Keratinocyte (primary cell): ENCODE measurements around the gene MALAT1. TPM values are rescaled to one million over a fixed set of nuclear protein-coding genes. Genes with fewer than 3 reads are reported as not detected.

ENCODE experiments used
- DNase-seq: peaks from one replicate; pipeline ENCODE4 v3.0.0-alpha.2; 2011; ENCODE audit warnings: low read depth, missing footprints, low spot score
- FAIRE-seq: peaks from 2 replicates; lab custom pipeline; 2011; peaks lifted over from hg19 to GRCh38; lab: Jason Lieb, UNC
- H2AFZ ChIP-seq: 2 replicates; pipeline ENCODE4 v1.6.0; 2012; ENCODE audit warnings: low read length, control low read depth, inconsistent platforms; ENCODE audit not compliant: control insufficient read depth
- H3K27ac ChIP-seq: 2 replicates; pipeline ENCODE4 v1.5.1; 2011; ENCODE audit warnings: low read length; ENCODE audit not compliant: control insufficient read depth, insufficient read depth
- H3K27me3 ChIP-seq: 3 replicates; pipeline ENCODE4 v1.6.0; 2011; ENCODE audit warnings: low read length; ENCODE audit not compliant: control insufficient read depth, insufficient read depth; ENCODE audit errors: extremely low read depth
- H3K36me3 ChIP-seq, 2 experiments: 2 replicates in 1 of 2; 3 replicates in 1 of 2; pipeline ENCODE4 v1.5.1; 2011; ENCODE audit warnings: low read length in 2 of 2, mild to moderate bottlenecking in 1 of 2; ENCODE audit not compliant: control insufficient read depth in 2 of 2, insufficient read depth in 2 of 2; ENCODE audit errors: extremely low read depth in 1 of 2
- H3K4me1 ChIP-seq: 3 replicates; pipeline ENCODE4 v1.5.1; 2011; ENCODE audit warnings: low read length; ENCODE audit not compliant: control insufficient read depth, insufficient read depth; ENCODE audit errors: extremely low read depth
- H3K4me2 ChIP-seq: 3 replicates; pipeline ENCODE4 v1.6.0; 2011; ENCODE audit warnings: low read depth, low read length; ENCODE audit not compliant: control insufficient read depth, insufficient read depth; ENCODE audit errors: extremely low read depth
- H3K4me3 ChIP-seq, 3 experiments: fragments of 200-600 bp in 1 of 3; sonication (generic) in 1 of 3; 2 replicates in 2 of 3; 3 replicates in 1 of 3; pipeline ENCODE4 v1.5.1; 2011 to 2016; ENCODE audit warnings: low read length in 3 of 3, mild to moderate bottlenecking in 3 of 3, control low read depth in 2 of 3, inconsistent platforms in 1 of 3, low read depth in 1 of 3, mixed read lengths in 1 of 3, mixed run types in 1 of 3, moderate library complexity in 1 of 3; ENCODE audit not compliant: control insufficient read depth in 2 of 3, insufficient read depth in 2 of 3; ENCODE audit errors: extremely low read depth in 1 of 3
- H3K79me2 ChIP-seq: 2 replicates; pipeline ENCODE4 v1.6.0; 2012; ENCODE audit warnings: low read length; ENCODE audit not compliant: control insufficient read depth, insufficient read depth
- H3K9ac ChIP-seq: 3 replicates; pipeline ENCODE4 v1.6.0; 2011; ENCODE audit warnings: low read length; ENCODE audit not compliant: control insufficient read depth, insufficient read depth; ENCODE audit errors: extremely low read depth
- H3K9me1 ChIP-seq: 3 replicates; pipeline ENCODE4 v1.6.0; 2011; ENCODE audit warnings: low read length; ENCODE audit not compliant: control insufficient read depth, insufficient read depth; ENCODE audit errors: extremely low read depth
- H3K9me3 ChIP-seq: 2 replicates; pipeline ENCODE4 v1.5.1; 2012; ENCODE audit warnings: low read depth, low read length; ENCODE audit not compliant: control insufficient read depth
- H4K20me1 ChIP-seq: 3 replicates; pipeline ENCODE4 v1.6.0; 2011; ENCODE audit warnings: low read length; ENCODE audit not compliant: control insufficient read depth, insufficient read depth; ENCODE audit errors: extremely low read depth
- EZH2 ChIP-seq: IDR thresholded peaks from one replicate; pipeline ENCODE4 v1.6.1; 2012; ENCODE audit warnings: inconsistent platforms, mild to moderate bottlenecking, low read length, moderate library complexity
- dilution Hi-C: fragments of 300-500 bp; cut with MboI; formaldehyde crosslinking; loops from one replicate; pipeline ENCODE4 v1.7.0; 2020; ENCODE audit warnings: low sequenced_read_pairs; ENCODE audit not compliant: extremely low pct_ligation_motif_present
- polyA plus RNA-seq, 5 experiments: library from polyadenylated mRNA; depleted of rRNA in 3 of 5; stranded (reverse) in 3 of 5; stranded (forward) in 1 of 5; unstranded in 1 of 5; fragments of >200 nt; gene quantifications; 1 replicate in 1 of 5; 2 replicates in 3 of 5; 3 replicates in 1 of 5; pipeline versions ENCODE4 v1.2.1 to v1.2.3, GENCODE V29; 2011 to 2012; ENCODE audit warnings: missing spikeins in 2 of 5, low read depth in 1 of 5, low replicate concordance in 1 of 5
- TF ChIP-seq, protein P1 (sequence below), 3 experiments: IDR thresholded peaks in 1 of 3; conservative IDR thresholded peaks in 1 of 3; optimal IDR thresholded peaks in 1 of 3; 2 replicates in 2 of 3; 3 replicates in 1 of 3; pipeline versions ENCODE3 to v1.5.1; 2011; ENCODE audit warnings: low read length in 3 of 3, mild to moderate bottlenecking in 3 of 3, moderate library complexity in 2 of 3, control low read depth in 1 of 3, inconsistent platforms in 1 of 3; ENCODE audit not compliant: insufficient read depth in 2 of 3; ENCODE audit errors: extremely low read depth in 1 of 3

The MALAT1 gene
- polyA plus RNA-seq, 1 donor (not counting 4 experiments of a cell fraction or from before 2014, with no cell fraction given) = 1,768 TPM

DNA sequence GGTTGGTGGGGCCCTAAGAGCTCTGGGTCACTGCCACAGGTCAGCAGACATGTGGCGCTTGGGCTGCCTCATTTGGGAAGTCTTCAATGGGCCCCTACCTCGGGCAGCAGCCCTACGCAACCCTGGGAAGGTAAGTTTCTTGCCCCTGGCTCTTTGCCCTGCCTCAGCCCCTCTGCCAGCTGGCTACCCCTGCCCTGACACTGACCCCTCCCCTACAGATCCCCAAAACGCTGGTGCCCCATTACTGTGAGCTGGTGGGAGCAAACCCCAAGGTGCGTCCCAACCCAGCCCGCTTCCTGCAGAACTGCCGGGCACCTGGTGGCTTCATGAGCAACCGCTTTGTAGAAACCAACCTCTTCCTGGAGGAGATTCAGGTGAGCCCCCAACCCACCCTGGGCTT is 27.9 kb downstream of the MALAT1 start:
- Histone ChIP-seq H2AFZ (no peak overlapping the region), H3K9me3 (no peaks in the 10 kb centered on the region), H3K27me3 (peaks cover 5% of the 10 kb centered on the region), H3K4me2 (no peak overlapping the region), H3K4me1 (peaks cover 10% of the 10 kb centered on the region), H3K4me3 (no peak overlapping the region), H3K36me3 (peaks cover 19 to 31% of the 10 kb centered on the region in 2 experiments), H4K20me1 (no peaks in the 10 kb centered on the region), H3K9ac (no peak overlapping the region), H3K27ac (no peak overlapping the region), H3K79me2 (peaks cover 23% of the 10 kb centered on the region), H3K9me1 (peaks cover 2% of the 10 kb centered on the region)
- FAIRE-seq = no peak
- no peak for TF ChIP-seq EZH2
- TF ChIP-seq, protein P1, sequence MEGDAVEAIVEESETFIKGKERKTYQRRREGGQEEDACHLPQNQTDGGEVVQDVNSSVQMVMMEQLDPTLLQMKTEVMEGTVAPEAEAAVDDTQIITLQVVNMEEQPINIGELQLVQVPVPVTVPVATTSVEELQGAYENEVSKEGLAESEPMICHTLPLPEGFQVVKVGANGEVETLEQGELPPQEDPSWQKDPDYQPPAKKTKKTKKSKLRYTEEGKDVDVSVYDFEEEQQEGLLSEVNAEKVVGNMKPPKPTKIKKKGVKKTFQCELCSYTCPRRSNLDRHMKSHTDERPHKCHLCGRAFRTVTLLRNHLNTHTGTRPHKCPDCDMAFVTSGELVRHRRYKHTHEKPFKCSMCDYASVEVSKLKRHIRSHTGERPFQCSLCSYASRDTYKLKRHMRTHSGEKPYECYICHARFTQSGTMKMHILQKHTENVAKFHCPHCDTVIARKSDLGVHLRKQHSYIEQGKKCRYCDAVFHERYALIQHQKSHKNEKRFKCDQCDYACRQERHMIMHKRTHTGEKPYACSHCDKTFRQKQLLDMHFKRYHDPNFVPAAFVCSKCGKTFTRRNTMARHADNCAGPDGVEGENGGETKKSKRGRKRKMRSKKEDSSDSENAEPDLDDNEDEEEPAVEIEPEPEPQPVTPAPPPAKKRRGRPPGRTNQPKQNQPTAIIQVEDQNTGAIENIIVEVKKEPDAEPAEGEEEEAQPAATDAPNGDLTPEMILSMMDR (optimal IDR thresholded peaks at IDR 0.05 in 1 of 3, IDR thresholded peaks at IDR 0.05 in 1 of 3, conservative IDR thresholded peaks at IDR 0.05 in 1 of 3; ENCODE audit: extremely low read depth in 1 of 3, insufficient read depth in 2 of 3, low read length in 3 of 3) = no peak
- dilution Hi-C loops = no loop called here
- DNase-seq = no peak

- Histone ChIP-seq H3K36me3 (peaks cover 29 to 31% of the 10 kb centered on the region in 2 experiments), H3K4me3 (no peak overlapping the region), H3K27ac (no peak overlapping the region), H4K20me1 (no peaks in the 10 kb centered on the region), H3K9me1 (peaks cover 2% of the 10 kb centered on the region), H3K79me2 (peaks cover 23% of the 10 kb centered on the region), H3K9me3 (no peaks in the 10 kb centered on the region), H3K4me2 (no peak overlapping the region), H2AFZ (no peak overlapping the region), H3K4me1 (peaks cover 10% of the 10 kb centered on the region), H3K9ac (no peak overlapping the region), H3K27me3 (peaks cover 5% of the 10 kb centered on the region)
- TF ChIP-seq, protein P1 (optimal IDR thresholded peaks at IDR 0.05 in 1 of 3, IDR thresholded peaks at IDR 0.05 in 1 of 3, conservative IDR thresholded peaks at IDR 0.05 in 1 of 3; ENCODE audit: extremely low read depth in 1 of 3, insufficient read depth in 2 of 3, low read length in 3 of 3) = no peak
- no peak for TF ChIP-seq EZH2
- no peak for FAIRE-seq
- no peak for DNase-seq
- dilution Hi-C loops = no loop called here
Measured at GRCh38 chr11:65528819-65529350, 30.0 kb downstream of the MALAT1 start.
